ENCODE measurements around the gene LCLAT1.
A peak's percentile ranks its signal among the peaks of the same experiment; 100 is the strongest.

LCLAT1 gene

GRCh38 chr2:30447149-30448045 lies at the start of gene LCLAT1:
Gene LCLAT1 (plus strand): TSS chr2:30447246. CDS start chr2:30525591, 78,345 bp downstream.
- Histone ChIP-seq H3K4me3 (ENCODE audit: low read length) (peak within 1 kb of the TSS; percentile 91), H3K27me3 (ENCODE audit: control insufficient read depth, low read length) (no peaks in the 10 kb centered on the region), H3K27ac (ENCODE audit: low read depth, low read length) (peak within 1 kb of the TSS; percentile 11; the same call in 1 of the 2 replicates), H3K36me3 (ENCODE audit: control insufficient read depth, low read length) (peaks cover 9% of the 10 kb centered on the region; the same call in 1 of the 2 replicates), H3K9me2 (replicated peaks; ENCODE audit: control insufficient read depth, low read length) (no peaks in the 10 kb centered on the region), H3F3A (ENCODE audit: control insufficient read depth, insufficient read depth) (no peaks in the 10 kb centered on the region), H3K4me1 (ENCODE audit: control insufficient read depth, low read length) (peaks cover 22% of the 10 kb centered on the region), H3K79me2 (ENCODE audit: control insufficient read depth, low read length) (peaks cover 55% of the 10 kb centered on the region), H3K9me3 (ENCODE audit: control insufficient read depth, insufficient read depth, low read length) (no peaks in the 10 kb centered on the region), H4K20me1 (ENCODE audit: control insufficient read depth, insufficient read depth, low read depth, low read length) (no peaks in the 10 kb centered on the region), H3K4me2 (ENCODE audit: low read length) (peak within 1 kb of the TSS; percentile 77)
- no peak for TF ChIP-seq CTCF (IDR thresholded peaks at IDR 0.05; ENCODE audit: low read depth, low read length, poor library complexity, severe bottlenecking)
- TF ChIP-seq EZH2phosphoT487 (IDR thresholded peaks at IDR 0.05; ENCODE audit: borderline replicate concordance, low read length) = no peak

- TF ChIP-seq EZH2phosphoT487 (IDR thresholded peaks at IDR 0.05; ENCODE audit: borderline replicate concordance, low read length) (no peak), CTCF (IDR thresholded peaks at IDR 0.05; ENCODE audit: low read depth, low read length, poor library complexity, severe bottlenecking) (no peak)
- Histone ChIP-seq H3K9me2 (replicated peaks; ENCODE audit: control insufficient read depth, low read length) (no peaks in the 10 kb centered on the region), H4K20me1 (ENCODE audit: control insufficient read depth, insufficient read depth, low read depth, low read length) (no peaks in the 10 kb centered on the region), H3F3A (ENCODE audit: control insufficient read depth, insufficient read depth) (no peaks in the 10 kb centered on the region), H3K27ac (ENCODE audit: low read depth, low read length) (no peak overlapping the region), H3K36me3 (ENCODE audit: control insufficient read depth, low read length) (no peaks in the 10 kb centered on the region), H3K4me1 (ENCODE audit: control insufficient read depth, low read length) (no peaks in the 10 kb centered on the region), H3K4me2 (ENCODE audit: low read length) (no peak overlapping the region), H3K27me3 (ENCODE audit: control insufficient read depth, low read length) (no peaks in the 10 kb centered on the region; the same call in 1 of the 2 replicates), H3K79me2 (ENCODE audit: control insufficient read depth, low read length) (no peaks in the 10 kb centered on the region), H3K4me3 (ENCODE audit: low read length) (no peak overlapping the region), H3K9me3 (ENCODE audit: control insufficient read depth, insufficient read depth, low read length) (no peaks in the 10 kb centered on the region)
Observed at GRCh38 chr2:30398084-30398873, 48.8 kb upstream of the LCLAT1 start.

- Histone ChIP-seq H3K36me3 (ENCODE audit: control insufficient read depth, low read length) (no peaks in the 10 kb centered on the region), H3K4me2 (ENCODE audit: low read length) (no peak overlapping the region), H4K20me1 (ENCODE audit: control insufficient read depth, insufficient read depth, low read depth, low read length) (no peaks in the 10 kb centered on the region), H3K27ac (ENCODE audit: low read depth, low read length) (no peak overlapping the region), H3K27me3 (ENCODE audit: control insufficient read depth, low read length) (no peaks in the 10 kb centered on the region; the same call in 1 of the 2 replicates), H3K4me3 (ENCODE audit: low read length) (no peak overlapping the region), H3K79me2 (ENCODE audit: control insufficient read depth, low read length) (no peaks in the 10 kb centered on the region), H3K4me1 (ENCODE audit: control insufficient read depth, low read length) (no peaks in the 10 kb centered on the region), H3K9me3 (ENCODE audit: control insufficient read depth, insufficient read depth, low read length) (no peaks in the 10 kb centered on the region), H3K9me2 (replicated peaks; ENCODE audit: control insufficient read depth, low read length) (no peaks in the 10 kb centered on the region), H3F3A (ENCODE audit: control insufficient read depth, insufficient read depth) (no peaks in the 10 kb centered on the region)
- TF ChIP-seq EZH2phosphoT487 (IDR thresholded peaks at IDR 0.05; ENCODE audit: borderline replicate concordance, low read length) = no peak
- TF ChIP-seq CTCF (IDR thresholded peaks at IDR 0.05; ENCODE audit: low read depth, low read length, poor library complexity, severe bottlenecking) = no peak
Observed at GRCh38 chr2:30400151-30400954, 46.7 kb upstream of the LCLAT1 start.

Measured in DOHH2 (cell line).